T-helper 2 cell treated with Interferon-gamma antibody and Interleukin-4, amounts not matched to agents 100 ng/mL and 5 ng/mL, for 36 hours (primary cell): ENCODE results near the gene BOC. TPM values are rescaled to one million over a fixed set of nuclear protein-coding genes. Genes with fewer than 3 reads are reported as not detected.

ENCODE experiments used
- intact Hi-C: fragments of 100-400 bp; cut with micrococcal nuclease; formaldehyde crosslinking; loops from one replicate; pipeline ENCODE4 v1.15.1; 2023
- total RNA-seq: library from RNA; stranded (reverse); gene quantifications from 2 replicates; pipeline ENCODE4 v1.2.3, GENCODE V29; 2022

Gene BOC
- total RNA-seq, 1 donor from 2014 or later = 0.27 TPM

- intact Hi-C loops = no loop called here
Observed at GRCh38 chr3:113266738-113267137, 55.4 kb downstream of the BOC start.

GRCh38 chr3:113268311-113268710 lies 57.0 kb downstream of the BOC start:
- intact Hi-C loops = no loop called here

- intact Hi-C loops = no loop called here
Observed at GRCh38 chr3:113268942-113269341, 57.6 kb downstream of the BOC start.

GRCh38 chr3:113269661-113270060 lies 58.3 kb downstream of the BOC start:
- intact Hi-C loops = no loop called here

GRCh38 chr3:113270068-113270467 lies 58.7 kb downstream of the BOC start:
- intact Hi-C loops = no loop called here

GRCh38 chr3:113270786-113271185 lies 59.4 kb downstream of the BOC start:
- intact Hi-C loops = no loop called here

- intact Hi-C loops = no loop called here
Observed at GRCh38 chr3:113271189-113271588, 59.8 kb downstream of the BOC start.

GRCh38 chr3:113271594-113272384 lies 60.4 kb downstream of the BOC start:
- intact Hi-C loops = no loop called here

GRCh38 chr3:113272385-113272779 lies 61.0 kb downstream of the BOC start:
- intact Hi-C loops = no loop called here

- intact Hi-C loops = no loop called here
Observed at GRCh38 chr3:113273011-113273410, 61.7 kb downstream of the BOC start.

- intact Hi-C loops = no loop called here
Observed at GRCh38 chr3:113273604-113274378, 62.4 kb downstream of the BOC start.

GRCh38 chr3:113274425-113275257 lies 63.3 kb downstream of the BOC start:
- intact Hi-C loops = no loop called here

- intact Hi-C loops = no loop called here
Observed at GRCh38 chr3:113275258-113275556, 63.9 kb downstream of the BOC start.

GRCh38 chr3:113275583-113275928 lies 64.2 kb downstream of the BOC start:
- intact Hi-C loops = no loop called here

GRCh38 chr3:113275929-113276750 lies 64.8 kb downstream of the BOC start:
- intact Hi-C loops = no loop called here

- intact Hi-C loops = no loop called here
Observed at GRCh38 chr3:113276751-113277080, 65.4 kb downstream of the BOC start.

GRCh38 chr3:113277414-113277813 lies 66.1 kb downstream of the BOC start:
- intact Hi-C loops = no loop called here

GRCh38 chr3:113277941-113278598 lies 66.7 kb downstream of the BOC start:
- intact Hi-C loops = no loop called here

GRCh38 chr3:113278599-113278955 lies 67.2 kb downstream of the BOC start:
- intact Hi-C loops = no loop called here

GRCh38 chr3:113279686-113280085 lies 68.3 kb downstream of the BOC start:
- intact Hi-C loops = no loop called here

- intact Hi-C loops = no loop called here
Observed at GRCh38 chr3:113283306-113283705, 71.9 kb downstream of the BOC start.
